ENCODE measurements around the gene DPP7.

Gene DPP7

DNA sequence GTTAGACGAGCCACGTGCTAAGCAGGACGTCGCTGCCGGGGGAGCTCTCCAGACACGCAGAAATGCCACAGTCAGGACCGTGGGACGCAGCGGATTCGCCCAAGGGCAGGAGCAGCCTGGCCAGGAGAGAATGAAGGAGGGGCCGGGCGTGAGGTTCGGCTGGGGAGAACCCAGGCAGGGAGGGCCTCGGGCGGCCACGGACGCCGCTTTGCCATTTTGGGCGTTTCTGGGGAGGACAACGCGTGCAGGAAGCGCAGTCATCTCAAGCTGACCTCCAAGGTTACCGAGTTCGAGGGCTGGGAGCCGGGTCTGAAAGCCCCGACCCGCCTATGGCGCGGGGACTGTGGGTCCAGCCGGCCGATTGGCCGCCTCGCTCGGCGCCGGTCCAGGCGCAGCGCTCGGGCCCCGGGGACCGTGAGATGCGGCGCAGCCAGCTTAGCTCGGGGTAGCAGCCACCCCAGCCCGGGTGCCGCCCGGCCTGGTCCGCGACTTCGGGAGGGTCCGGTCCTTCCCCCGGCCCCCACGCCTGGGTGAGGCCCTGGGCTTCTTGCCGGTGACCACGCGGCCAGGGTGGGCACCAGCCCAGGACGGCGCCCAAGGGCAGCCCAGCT lies 28.5 kb downstream of the DPP7 start:
- no peak for DNase-seq

DNA sequence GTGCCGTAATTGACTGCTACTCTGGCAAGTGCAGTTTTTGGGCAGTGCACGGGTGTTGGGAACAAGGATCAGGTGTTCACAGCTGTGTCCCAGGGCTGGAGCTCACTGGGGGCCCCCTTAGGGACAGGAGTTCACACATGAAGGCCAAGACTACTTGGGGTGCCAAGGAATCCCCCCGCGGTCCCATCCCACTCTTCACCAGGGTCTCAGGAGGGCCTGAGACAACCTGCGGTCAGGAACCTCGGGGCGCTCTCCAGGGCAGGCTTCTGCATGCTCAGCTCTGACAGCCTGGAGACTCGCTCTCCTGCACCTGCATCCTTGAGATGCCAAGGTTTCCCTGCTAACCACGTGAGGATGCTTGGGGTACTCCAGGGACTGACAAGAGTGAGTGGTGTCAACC lies 30.0 kb downstream of the DPP7 start:
- no peak for DNase-seq

DNA sequence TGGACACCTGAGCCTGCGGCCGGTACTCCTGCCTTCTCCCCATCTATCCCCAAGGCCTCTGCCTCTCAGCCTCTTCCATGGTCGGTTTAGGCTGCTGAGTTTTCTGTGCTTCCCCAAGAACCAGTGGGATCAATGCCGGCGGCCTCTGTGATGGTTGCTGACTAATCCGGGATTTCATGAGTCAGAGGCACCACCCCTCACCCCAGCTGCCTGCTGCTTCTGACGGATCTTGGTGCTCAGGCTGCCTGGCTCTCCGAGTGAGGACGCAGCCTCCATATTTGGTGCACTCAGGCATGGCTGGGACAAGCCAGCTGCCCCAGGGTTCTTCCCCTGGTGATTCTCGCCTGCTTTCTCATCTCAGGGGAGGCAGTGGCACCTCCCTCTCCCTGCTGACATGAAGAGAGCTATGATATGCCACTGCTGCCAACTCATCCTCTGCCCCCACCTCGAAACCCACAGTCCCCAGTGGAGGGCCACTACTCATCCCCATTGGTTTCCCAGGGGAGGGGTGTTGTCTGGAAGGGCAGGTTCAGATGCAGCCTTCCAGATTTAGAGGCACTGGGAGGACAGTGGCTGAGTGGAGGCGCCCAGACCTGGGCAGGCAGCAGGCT lies 31.0 kb downstream of the DPP7 start:
- peak; percentile 88 for DNase-seq

DNA sequence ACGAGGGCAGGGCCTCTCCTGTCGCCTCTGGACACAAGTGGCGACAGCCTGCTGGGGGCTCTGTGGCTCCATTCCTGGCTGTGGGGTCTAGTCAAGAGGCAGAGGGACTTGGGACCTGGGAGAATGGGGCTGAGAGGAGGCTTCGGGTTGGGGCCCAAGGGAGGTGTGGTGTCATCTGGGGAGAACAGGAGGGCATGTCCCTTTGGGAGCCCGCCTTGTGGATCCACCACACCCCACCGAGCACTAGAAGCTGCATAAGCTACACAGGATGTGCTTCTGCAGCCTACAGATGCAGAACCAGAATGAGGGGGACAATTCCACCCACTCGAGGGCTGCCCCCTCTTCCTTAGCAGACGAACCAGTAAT lies 31.6 kb downstream of the DPP7 start:
- DNase-seq, result no peak

DNA sequence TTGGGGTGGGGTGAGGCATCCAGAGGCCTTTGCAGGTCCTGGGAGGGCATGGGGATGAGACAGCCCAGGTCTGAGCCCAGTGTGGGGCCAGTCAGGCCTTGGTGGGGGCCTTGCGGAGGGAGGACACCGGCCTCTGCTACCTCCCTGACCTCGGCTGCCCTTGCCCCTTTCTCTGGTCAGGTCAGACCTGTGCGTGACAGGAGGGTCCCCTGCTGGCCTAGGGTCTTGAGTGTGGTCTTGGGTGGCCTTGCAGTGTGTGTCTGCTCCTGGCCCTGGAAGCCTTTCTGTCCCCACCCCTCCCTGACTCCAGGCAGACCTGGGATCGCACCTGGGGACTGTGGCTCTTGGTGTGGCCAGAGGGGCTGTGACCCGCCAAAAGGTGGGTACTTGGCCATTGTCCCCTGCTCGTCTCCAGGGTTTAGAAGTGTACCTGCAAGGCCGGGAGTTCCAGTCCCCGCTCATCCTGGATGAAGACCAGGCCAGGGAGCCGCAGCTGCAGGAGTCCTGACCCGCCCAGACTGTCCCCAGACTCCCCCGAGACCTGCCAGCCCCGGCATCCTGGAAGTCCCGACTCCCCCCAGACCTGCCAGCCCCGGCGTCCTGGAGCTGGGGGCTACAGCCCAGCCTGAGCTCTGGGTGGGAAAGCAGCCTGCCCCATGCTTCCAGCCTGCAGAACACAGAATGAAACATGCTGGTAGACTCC lies 32.2 kb downstream of the DPP7 start:
- no peak for DNase-seq

- DNase-seq, result no peak
Observed at GRCh38 chr9:137080260-137081122, 34.0 kb downstream of the DPP7 start.

DNA sequence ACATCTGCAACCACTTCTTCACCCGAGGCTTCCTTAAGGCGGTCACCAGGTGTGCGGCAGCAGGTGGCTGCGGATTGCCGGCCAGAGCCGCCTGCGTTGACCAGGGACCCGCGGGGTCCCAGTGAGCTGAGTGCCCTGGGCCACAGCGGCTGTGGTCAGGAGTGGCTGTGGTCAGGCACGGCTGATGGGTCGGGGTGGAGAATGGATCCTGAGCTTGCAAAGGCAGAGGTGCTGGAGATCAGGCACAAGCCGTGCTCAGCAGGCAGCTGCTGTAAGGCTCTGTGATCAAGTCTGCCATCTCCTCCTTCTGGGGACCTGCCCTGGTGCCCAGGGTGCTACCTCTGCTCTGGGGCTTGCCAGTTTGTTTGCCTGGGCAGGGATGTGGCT lies 35.1 kb downstream of the DPP7 start:
- DNase-seq, result no peak

- no peak for DNase-seq
Observed at GRCh38 chr9:137078701-137079400, 35.7 kb downstream of the DPP7 start.

- DNase-seq, result no peak
Observed at GRCh38 chr9:137077758-137078693, 36.5 kb downstream of the DPP7 start.

DNA sequence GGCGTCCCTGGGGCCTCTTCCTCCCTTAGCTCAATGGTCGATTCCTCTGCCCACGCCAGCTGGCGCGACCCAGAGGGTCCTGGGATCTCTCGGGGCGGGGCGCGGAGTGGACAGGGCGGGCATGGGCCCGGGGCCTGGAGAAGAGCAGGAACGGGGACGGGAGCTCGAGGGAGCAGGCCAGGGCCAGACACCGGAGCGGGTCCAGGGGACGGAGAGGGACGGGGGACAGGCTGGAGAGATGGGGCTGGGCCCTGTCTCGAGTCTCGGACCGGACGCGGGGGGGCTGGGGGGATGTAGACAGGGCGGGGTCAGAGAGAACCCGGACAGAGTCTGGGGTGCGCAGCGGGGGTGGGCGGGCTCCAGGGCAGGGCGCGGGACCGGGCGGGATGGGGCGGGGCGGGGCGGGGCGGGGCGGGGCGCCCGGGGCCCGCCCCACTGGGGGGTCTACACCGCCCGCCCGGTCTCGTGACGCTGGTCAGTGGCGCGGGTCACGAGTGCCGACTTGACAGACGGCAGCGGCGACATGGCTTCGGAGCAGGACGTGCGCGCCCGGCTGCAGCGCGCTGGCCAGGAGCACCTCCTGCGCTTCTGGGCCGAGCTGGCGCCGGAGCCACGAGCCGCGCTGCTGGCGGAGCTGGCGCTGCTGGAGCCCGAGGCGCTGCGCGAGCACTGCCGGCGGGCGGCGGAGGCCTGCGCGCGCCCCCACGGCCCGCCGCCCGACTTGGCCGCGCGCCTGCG lies 37.4 kb downstream of the DPP7 start, which contains the start of gene UAP1L1:
Gene UAP1L1 (plus strand): TSS at position 508 of the 738 bp plus-strand sequence. CDS start 16 bp downstream, at position 524.
- peak; percentile 18 for DNase-seq

DNA sequence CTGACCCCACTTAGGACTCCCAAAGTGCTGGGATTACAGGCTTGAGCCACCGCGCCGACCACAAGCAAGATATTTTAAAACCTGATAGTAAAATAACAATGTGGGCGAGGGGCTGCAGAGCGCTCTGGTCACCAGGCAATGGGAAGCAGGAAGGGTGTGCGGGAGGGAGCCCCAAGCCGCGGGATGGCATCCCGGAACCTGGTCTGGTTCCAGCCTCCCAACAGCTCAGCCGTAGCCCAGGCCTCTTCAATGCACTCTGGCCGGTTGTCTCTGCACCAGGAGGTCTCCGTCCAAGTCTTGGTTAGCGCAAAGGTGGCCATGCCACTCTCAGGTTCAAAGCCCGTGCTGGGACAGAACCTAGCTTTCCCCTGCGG lies 37.9 kb downstream of the DPP7 start:
- no peak for DNase-seq

DNA sequence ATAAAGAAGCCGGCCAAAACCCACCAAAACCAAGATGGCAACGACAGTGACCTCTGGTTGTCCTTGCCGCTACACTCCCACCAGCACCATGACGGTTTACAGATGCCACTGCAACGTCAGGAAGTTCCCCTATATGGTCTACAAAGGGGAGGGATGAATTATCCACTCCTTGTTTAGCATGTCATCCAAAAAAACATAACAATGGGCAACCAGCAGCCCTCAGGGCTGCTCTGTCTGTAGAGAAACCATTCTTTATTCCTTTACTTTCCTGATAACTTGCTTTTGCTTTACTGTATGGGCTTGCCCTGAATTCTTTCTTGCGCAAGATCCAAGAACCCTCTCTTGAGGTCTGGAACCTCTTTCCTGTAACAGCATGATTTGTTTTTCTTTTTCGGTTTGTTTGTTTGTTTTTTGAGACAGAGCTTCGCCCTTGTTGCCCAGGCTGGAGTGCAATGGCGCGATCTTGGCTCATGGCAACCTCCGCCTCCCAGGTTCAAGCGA lies 39.2 kb downstream of the DPP7 start:
- DNase-seq, result no peak

DNA sequence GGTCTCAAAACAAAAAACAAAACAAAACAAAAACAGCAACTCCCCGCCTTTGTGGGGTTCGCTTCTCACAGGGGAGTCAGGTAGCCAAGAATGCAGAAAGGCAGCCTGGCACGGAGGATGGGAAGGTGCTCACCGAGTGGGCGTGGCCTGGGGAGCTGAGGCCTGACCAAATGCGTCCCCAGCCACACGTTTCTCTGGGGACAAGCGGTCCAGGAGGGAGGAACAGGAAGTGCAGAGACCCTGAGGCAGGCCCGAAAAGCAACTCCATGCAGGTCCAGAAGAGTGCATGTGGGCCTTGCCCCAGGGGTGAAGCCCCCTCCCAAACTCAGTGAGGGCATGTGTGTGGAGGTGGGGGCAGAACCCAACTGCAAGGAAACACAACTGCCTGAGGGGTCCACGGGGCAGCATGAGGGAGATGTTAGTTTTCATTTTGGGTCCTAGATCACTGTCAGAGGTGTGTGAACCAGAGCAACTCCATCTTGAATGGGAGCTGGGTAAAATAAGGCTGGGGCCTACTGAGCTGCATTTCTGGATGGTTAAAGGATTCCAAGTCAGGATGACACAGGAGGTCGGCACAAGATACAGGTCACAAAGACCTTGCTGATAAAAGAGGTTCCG lies 39.8 kb downstream of the DPP7 start:
- DNase-seq, result no peak

- DNase-seq, result no peak
Observed at GRCh38 chr9:137073992-137074399, 40.5 kb downstream of the DPP7 start.

GRCh38 chr9:137071282-137071681 lies 43.3 kb downstream of the DPP7 start:
- no peak for DNase-seq

DNA sequence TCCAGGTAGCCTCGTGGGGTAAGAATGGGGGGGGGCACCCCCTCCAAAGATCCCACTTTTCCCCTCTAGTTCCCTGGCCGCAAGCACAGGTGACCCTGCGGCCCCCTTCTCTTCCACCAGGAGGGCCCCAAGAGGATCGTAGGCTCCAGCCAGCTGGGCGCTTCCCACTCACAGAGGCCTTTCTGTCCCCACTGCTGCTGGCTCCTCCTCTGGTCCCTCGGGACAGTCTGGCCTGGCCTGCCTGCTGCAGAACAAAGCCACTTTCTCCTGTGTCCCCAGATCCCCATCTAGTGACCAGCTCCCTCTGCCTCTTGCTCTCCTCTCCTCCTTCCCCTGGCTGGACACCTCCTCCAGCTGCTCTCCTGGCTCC lies 43.6 kb downstream of the DPP7 start:
- DNase-seq, result no peak

GRCh38 chr9:137070201-137070905 lies 44.2 kb downstream of the DPP7 start, which contains the start of gene SAPCD2:
TSS of gene SAPCD2 (minus strand) at chr9:137070557. CDS start at chr9:137070460, 97 bp downstream.
- DNase-seq, result peak; percentile 65

- no peak for DNase-seq
Observed at GRCh38 chr9:137069508-137070091, 44.9 kb downstream of the DPP7 start.
